HepG2 (cell line): ENCODE measurements around the gene C16orf90.

Experiments used
- MTA3 ChIP-seq: sonication (generic); formaldehyde crosslinking; IDR thresholded peaks from 2 replicates; pipeline ENCODE4 v1.4.0; 2020; ENCODE audit warnings: missing genetic modification reagents
- ONECUT2 ChIP-seq: sonication (generic); formaldehyde crosslinking; IDR thresholded peaks from 2 replicates; pipeline ENCODE4 v1.4.0; 2020; ENCODE audit warnings: missing genetic modification reagents
- TAF1 ChIP-seq: sonication (generic); formaldehyde crosslinking; IDR thresholded peaks from 2 replicates; pipeline ENCODE4 v1.4.0; 2020; ENCODE audit warnings: missing genetic modification reagents
- ZNF124 ChIP-seq: sonication (generic); formaldehyde crosslinking; IDR thresholded peaks from 2 replicates; pipeline ENCODE4 v1.4.0; 2020; ENCODE audit warnings: missing genetic modification reagents
- TF ChIP-seq, protein P1 (sequence below): fragments of 450-650 bp; IDR thresholded peaks from 2 replicates; pipeline ENCODE4 v1.6.1; 2017; ENCODE audit warnings: mild to moderate bottlenecking
- TF ChIP-seq, protein P2 (sequence below): sonication (generic); formaldehyde crosslinking; IDR thresholded peaks from 2 replicates; pipeline ENCODE4 v1.5.0; 2020; ENCODE audit warnings: mild to moderate bottlenecking, missing genetic modification reagents, moderate library complexity

DNA sequence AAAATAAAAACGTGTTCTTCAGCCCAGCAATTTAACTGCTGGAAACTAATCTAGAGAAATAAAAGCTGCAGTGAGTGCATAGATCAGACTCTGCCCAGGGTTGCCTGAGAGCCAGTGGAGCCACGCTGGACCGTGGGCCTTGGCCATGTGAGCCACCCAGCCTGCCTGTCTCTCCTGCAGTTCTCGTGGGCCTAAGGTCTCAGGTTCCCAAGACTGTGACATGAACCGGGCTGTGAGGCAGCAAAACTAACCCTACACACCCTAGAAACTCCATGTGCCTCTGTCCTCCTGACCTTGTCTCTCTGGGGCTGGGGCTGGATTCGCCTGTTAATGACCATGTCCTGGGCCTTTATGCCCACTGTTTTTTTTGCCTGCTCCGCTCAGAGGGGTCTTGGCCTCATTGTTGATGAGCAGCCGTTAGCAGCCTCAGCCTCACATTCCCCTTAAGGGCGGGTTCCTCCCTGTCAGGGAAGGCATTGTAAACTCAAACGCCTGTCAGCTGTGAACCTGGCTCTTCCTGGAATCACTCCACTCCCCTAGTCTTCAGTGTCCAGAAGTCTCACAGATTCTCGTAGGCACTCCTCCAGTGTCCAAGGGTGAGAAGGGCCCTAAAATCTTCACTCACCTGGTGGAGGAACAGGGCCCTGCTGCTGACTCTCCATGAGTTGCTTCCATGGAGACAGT is 16.9 kb downstream of the C16orf90 start:
- no peak for TF ChIP-seq MTA3 (CRISPR knock-in tag)
- no peak for TF ChIP-seq ZNF124 (CRISPR knock-in tag)
- TF ChIP-seq, protein P1, sequence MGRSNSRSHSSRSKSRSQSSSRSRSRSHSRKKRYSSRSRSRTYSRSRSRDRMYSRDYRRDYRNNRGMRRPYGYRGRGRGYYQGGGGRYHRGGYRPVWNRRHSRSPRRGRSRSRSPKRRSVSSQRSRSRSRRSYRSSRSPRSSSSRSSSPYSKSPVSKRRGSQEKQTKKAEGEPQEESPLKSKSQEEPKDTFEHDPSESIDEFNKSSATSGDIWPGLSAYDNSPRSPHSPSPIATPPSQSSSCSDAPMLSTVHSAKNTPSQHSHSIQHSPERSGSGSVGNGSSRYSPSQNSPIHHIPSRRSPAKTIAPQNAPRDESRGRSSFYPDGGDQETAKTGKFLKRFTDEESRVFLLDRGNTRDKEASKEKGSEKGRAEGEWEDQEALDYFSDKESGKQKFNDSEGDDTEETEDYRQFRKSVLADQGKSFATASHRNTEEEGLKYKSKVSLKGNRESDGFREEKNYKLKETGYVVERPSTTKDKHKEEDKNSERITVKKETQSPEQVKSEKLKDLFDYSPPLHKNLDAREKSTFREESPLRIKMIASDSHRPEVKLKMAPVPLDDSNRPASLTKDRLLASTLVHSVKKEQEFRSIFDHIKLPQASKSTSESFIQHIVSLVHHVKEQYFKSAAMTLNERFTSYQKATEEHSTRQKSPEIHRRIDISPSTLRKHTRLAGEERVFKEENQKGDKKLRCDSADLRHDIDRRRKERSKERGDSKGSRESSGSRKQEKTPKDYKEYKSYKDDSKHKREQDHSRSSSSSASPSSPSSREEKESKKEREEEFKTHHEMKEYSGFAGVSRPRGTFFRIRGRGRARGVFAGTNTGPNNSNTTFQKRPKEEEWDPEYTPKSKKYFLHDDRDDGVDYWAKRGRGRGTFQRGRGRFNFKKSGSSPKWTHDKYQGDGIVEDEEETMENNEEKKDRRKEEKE, result no peak
- TF ChIP-seq ONECUT2 (CRISPR knock-in tag), result no peak
- no peak for TF ChIP-seq TAF1 (CRISPR knock-in tag)
- TF ChIP-seq, protein P2, sequence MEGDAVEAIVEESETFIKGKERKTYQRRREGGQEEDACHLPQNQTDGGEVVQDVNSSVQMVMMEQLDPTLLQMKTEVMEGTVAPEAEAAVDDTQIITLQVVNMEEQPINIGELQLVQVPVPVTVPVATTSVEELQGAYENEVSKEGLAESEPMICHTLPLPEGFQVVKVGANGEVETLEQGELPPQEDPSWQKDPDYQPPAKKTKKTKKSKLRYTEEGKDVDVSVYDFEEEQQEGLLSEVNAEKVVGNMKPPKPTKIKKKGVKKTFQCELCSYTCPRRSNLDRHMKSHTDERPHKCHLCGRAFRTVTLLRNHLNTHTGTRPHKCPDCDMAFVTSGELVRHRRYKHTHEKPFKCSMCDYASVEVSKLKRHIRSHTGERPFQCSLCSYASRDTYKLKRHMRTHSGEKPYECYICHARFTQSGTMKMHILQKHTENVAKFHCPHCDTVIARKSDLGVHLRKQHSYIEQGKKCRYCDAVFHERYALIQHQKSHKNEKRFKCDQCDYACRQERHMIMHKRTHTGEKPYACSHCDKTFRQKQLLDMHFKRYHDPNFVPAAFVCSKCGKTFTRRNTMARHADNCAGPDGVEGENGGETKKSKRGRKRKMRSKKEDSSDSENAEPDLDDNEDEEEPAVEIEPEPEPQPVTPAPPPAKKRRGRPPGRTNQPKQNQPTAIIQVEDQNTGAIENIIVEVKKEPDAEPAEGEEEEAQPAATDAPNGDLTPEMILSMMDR (CRISPR knock-in tag), result no peak
